Measurements from ENCODE around the gene DCHS2. TPM values are rescaled to one million over a fixed set of nuclear protein-coding genes. Genes with fewer than 3 reads are reported as not detected.

DCHS2 gene
- total RNA-seq, 2 experiments from 2014 or later = not detected

GRCh38 chr4:154457471-154457870 is 34.1 kb downstream of the DCHS2 start:
- peaks cover 13% of the 10 kb centered on the region for H3K27me3 Mint-ChIP-seq
- ChIA-PET CTCF (no interaction called here), POLR2A (no interaction called here)
- no peaks in the 10 kb centered on the region for H3K4me1 Mint-ChIP-seq (ENCODE audit: low read depth)
- intact Hi-C loops (cut with micrococcal nuclease) = no loop called here
- no peaks in the 10 kb centered on the region for H3K36me3 Mint-ChIP-seq
- no peak for DNase-seq
- H3K9me3 Mint-ChIP-seq = no peaks in the 10 kb centered on the region
- H3K27ac Mint-ChIP-seq = no peak overlapping the region
- H3K4me3 Mint-ChIP-seq = no peak overlapping the region

DNA sequence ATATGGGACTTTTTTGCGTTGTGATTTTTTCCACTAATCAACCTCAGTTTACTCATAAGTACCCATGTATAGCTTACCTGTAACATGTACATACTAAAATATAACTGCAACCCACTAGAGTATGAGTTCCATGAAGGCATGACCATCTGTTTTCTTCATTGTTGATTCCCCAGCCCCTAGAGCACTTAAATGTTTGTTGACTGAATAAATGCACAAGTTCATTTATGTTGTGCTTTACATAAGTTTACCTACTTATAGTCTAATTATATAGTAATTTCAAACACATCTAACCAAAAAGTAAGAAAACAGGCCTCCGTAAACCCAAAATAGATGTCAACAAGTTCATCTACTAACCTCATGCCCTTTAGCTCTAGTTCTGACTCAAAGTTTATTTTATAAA is 34.7 kb downstream of the DCHS2 start:
- CTCF ChIA-PET = no interaction called here
- Mint-ChIP-seq H3K9me3 (no peaks in the 10 kb centered on the region), H3K27ac (no peak overlapping the region), H3K27me3 (peaks cover 9% of the 10 kb centered on the region), H3K36me3 (no peaks in the 10 kb centered on the region), H3K4me3 (no peak overlapping the region), H3K4me1 (ENCODE audit: low read depth) (no peaks in the 10 kb centered on the region)
- POLR2A ChIA-PET = no interaction called here
- intact Hi-C loops (cut with micrococcal nuclease) = no loop called here
- DNase-seq = no peak

DNA sequence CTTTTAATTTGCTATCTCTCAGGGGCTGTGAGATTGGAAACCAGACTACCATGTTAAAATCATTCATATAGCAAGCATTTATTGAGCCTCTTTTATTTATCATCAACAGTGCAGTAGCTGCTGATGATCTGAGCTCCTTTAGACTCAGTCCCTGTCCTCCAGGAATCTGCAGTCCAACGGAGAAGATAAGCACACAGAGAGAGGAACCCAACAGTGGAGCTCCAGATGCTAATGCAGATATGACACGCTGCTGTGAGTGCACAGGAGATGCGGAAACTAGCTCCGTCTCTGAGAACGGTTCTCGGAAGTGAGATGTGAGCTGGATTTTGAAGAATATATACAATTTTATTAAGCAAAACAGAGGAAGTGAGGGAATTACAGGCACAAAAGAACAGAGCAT is 35.4 kb downstream of the DCHS2 start:
- Mint-ChIP-seq H3K27ac (no peak overlapping the region), H3K4me1 (ENCODE audit: low read depth) (no peaks in the 10 kb centered on the region), H3K4me3 (no peak overlapping the region), H3K27me3 (peaks cover 12% of the 10 kb centered on the region), H3K9me3 (no peaks in the 10 kb centered on the region), H3K36me3 (no peaks in the 10 kb centered on the region)
- no peak for DNase-seq
- CTCF ChIA-PET = no interaction called here
- intact Hi-C loops (cut with micrococcal nuclease) = no loop called here
- POLR2A ChIA-PET = no interaction called here

- no peaks in the 10 kb centered on the region for H3K36me3 Mint-ChIP-seq
- peaks cover 9% of the 10 kb centered on the region for H3K27me3 Mint-ChIP-seq
- H3K9me3 Mint-ChIP-seq = no peaks in the 10 kb centered on the region
- no peak overlapping the region for H3K4me3 Mint-ChIP-seq
- intact Hi-C loops (cut with micrococcal nuclease) = no loop called here
- ChIA-PET POLR2A (no interaction called here), CTCF (no interaction called here)
- DNase-seq = no peak
- H3K27ac Mint-ChIP-seq = no peak overlapping the region
- no peaks in the 10 kb centered on the region for H3K4me1 Mint-ChIP-seq (ENCODE audit: low read depth)
These were observed 36.5 kb downstream of the DCHS2 start for GRCh38 chr4:154455111-154455510.

GRCh38 chr4:154454710-154455109 is 36.9 kb downstream of the DCHS2 start:
- POLR2A ChIA-PET = no interaction called here
- DNase-seq = no peak
- CTCF ChIA-PET = no interaction called here
- intact Hi-C loops (cut with micrococcal nuclease) = no loop called here
- Mint-ChIP-seq H3K9me3 (no peaks in the 10 kb centered on the region), H3K27ac (no peak overlapping the region), H3K4me3 (no peak overlapping the region), H3K4me1 (ENCODE audit: low read depth) (no peaks in the 10 kb centered on the region), H3K36me3 (no peaks in the 10 kb centered on the region), H3K27me3 (peaks cover 9% of the 10 kb centered on the region)

DNA sequence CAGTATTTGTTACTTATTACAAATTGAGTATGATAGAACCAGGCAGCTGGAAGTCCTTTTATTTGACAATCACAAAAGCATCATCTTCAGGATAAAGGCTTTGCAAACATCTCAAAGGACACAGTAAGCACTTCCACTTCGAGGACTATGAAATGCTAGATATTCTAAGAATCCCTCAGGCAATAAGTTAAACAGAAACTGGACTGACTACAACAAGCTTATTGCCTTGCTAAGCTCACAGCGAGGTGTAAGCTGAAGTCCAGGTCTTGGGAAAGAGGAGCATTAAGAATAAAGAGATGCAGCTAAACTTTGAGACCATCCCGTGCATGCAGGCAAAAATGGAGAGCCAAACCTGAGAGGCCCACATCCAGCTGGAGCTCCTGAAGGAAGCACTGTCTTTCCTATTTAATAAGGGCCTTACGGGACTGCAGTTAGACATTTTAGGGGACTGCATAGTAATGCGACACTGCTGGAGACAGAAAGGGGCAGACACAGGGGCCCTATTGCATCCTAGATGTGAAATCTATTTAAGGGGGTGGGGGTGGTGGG is 38.7 kb downstream of the DCHS2 start:
- Mint-ChIP-seq H3K36me3 (no peaks in the 10 kb centered on the region), H3K9me3 (no peaks in the 10 kb centered on the region), H3K4me3 (no peak overlapping the region), H3K27me3 (peaks cover 11% of the 10 kb centered on the region), H3K27ac (no peak overlapping the region), H3K4me1 (ENCODE audit: low read depth) (no peaks in the 10 kb centered on the region)
- DNase-seq = no peak
- CTCF ChIA-PET = no interaction called here
- intact Hi-C loops (cut with micrococcal nuclease) = no loop called here
- POLR2A ChIA-PET = no interaction called here

- no peak overlapping the region for H3K4me3 Mint-ChIP-seq
- no peak for DNase-seq
- peaks cover 5% of the 10 kb centered on the region for H3K27me3 Mint-ChIP-seq
- no peaks in the 10 kb centered on the region for H3K9me3 Mint-ChIP-seq
- H3K36me3 Mint-ChIP-seq = no peaks in the 10 kb centered on the region
- intact Hi-C loops (cut with micrococcal nuclease) = no loop called here
- H3K27ac Mint-ChIP-seq = no peak overlapping the region
- no peaks in the 10 kb centered on the region for H3K4me1 Mint-ChIP-seq (ENCODE audit: low read depth)
- POLR2A ChIA-PET = no interaction called here
- CTCF ChIA-PET = no interaction called here
These were observed 40.6 kb downstream of the DCHS2 start for GRCh38 chr4:154450966-154451365.

- POLR2A ChIA-PET = no interaction called here
- CTCF ChIA-PET = no interaction called here
- Mint-ChIP-seq H3K4me3 (no peak overlapping the region), H3K9me3 (no peaks in the 10 kb centered on the region), H3K27ac (no peak overlapping the region), H3K36me3 (no peaks in the 10 kb centered on the region), H3K4me1 (ENCODE audit: low read depth) (no peaks in the 10 kb centered on the region), H3K27me3 (peaks cover 2% of the 10 kb centered on the region)
- intact Hi-C loops (cut with micrococcal nuclease) = no loop called here
- DNase-seq = no peak
These were observed 46.6 kb downstream of the DCHS2 start for GRCh38 chr4:154444958-154445357.

DNA sequence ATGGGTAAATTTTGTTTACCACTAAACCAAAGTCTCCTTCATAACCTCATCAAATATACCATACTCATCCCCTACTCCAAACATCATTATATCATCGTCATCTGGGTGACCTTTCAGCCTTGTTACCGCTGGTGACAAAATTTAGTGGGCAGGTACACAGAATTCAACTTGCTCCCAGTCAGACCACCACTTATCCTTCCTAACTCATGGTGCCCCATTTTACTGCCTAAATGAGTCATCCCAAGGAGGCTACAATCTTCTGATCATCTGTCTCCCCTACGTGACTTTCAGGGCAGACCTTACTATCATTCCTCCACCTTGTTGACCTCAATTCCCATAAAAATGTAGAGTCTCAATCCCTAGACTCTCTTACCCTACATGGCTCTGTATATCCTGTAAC is 49.6 kb downstream of the DCHS2 start:
- POLR2A ChIA-PET = no interaction called here
- Mint-ChIP-seq H3K27ac (no peak overlapping the region), H3K36me3 (no peaks in the 10 kb centered on the region), H3K27me3 (peaks cover 7% of the 10 kb centered on the region), H3K9me3 (no peaks in the 10 kb centered on the region), H3K4me3 (no peak overlapping the region), H3K4me1 (ENCODE audit: low read depth) (no peaks in the 10 kb centered on the region)
- DNase-seq = no peak
- CTCF ChIA-PET = no interaction called here
- intact Hi-C loops (cut with micrococcal nuclease) = no loop called here

DNA sequence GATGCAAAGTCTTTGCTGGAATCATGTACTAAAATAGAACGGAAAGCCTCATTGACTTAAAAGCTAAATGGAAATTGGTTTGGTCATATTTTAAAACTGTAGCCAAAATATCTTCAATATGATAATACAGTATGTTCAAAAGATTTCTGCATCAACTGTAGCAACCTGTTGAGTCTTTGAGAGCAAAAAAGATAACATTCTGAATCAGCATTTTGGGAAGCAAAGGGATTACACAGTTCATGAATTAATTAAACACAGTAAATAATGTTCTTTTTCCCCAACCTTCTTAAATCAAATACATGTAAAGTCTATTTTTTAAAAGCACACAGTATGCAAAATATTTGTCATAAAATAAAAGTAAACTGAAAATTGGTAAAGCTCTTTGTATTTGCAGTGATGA is 50.5 kb downstream of the DCHS2 start:
- no peak overlapping the region for H3K4me3 Mint-ChIP-seq
- H3K9me3 Mint-ChIP-seq = no peaks in the 10 kb centered on the region
- POLR2A ChIA-PET = no interaction called here
- DNase-seq = no peak
- no peaks in the 10 kb centered on the region for H3K4me1 Mint-ChIP-seq (ENCODE audit: low read depth)
- H3K36me3 Mint-ChIP-seq = no peaks in the 10 kb centered on the region
- CTCF ChIA-PET = no interaction called here
- H3K27me3 Mint-ChIP-seq = peaks cover 9% of the 10 kb centered on the region
- intact Hi-C loops (cut with micrococcal nuclease) = no loop called here
- H3K27ac Mint-ChIP-seq = no peak overlapping the region

DNA sequence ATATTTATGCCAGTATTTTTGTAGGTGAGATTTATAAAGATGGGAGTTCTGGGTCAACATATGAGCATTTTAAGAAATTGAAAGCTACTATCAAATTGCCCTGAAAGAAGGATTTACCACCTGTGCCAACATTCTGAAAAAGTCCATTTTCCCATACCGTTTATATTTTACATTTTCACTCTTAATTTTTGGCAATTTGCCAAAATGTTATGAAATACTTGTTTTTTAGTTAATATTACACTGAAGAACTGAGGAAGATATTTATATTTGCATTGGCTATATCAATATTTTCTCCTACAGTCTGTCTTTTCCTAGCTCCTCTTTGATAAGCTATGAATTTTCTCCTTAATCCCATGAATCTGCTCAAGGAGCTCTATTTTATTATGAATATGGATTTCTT is 52.4 kb downstream of the DCHS2 start:
- H3K4me1 Mint-ChIP-seq (ENCODE audit: low read depth) = no peaks in the 10 kb centered on the region
- H3K9me3 Mint-ChIP-seq = no peaks in the 10 kb centered on the region
- H3K27me3 Mint-ChIP-seq = peaks cover 11% of the 10 kb centered on the region
- ChIA-PET POLR2A (no interaction called here), CTCF (no interaction called here)
- no peak for DNase-seq
- H3K36me3 Mint-ChIP-seq = no peaks in the 10 kb centered on the region
- intact Hi-C loops (cut with micrococcal nuclease) = no loop called here
- H3K4me3 Mint-ChIP-seq = no peak overlapping the region
- no peak overlapping the region for H3K27ac Mint-ChIP-seq

- Mint-ChIP-seq H3K27ac (no peak overlapping the region), H3K27me3 (peaks cover 14% of the 10 kb centered on the region), H3K4me3 (no peak overlapping the region), H3K4me1 (ENCODE audit: low read depth) (no peaks in the 10 kb centered on the region), H3K9me3 (no peaks in the 10 kb centered on the region), H3K36me3 (no peaks in the 10 kb centered on the region)
- no peak for DNase-seq
- intact Hi-C loops (cut with micrococcal nuclease) = no loop called here
- CTCF ChIA-PET = no interaction called here
- POLR2A ChIA-PET = no interaction called here
These were observed 55.7 kb downstream of the DCHS2 start for GRCh38 chr4:154435895-154436294.

DNA sequence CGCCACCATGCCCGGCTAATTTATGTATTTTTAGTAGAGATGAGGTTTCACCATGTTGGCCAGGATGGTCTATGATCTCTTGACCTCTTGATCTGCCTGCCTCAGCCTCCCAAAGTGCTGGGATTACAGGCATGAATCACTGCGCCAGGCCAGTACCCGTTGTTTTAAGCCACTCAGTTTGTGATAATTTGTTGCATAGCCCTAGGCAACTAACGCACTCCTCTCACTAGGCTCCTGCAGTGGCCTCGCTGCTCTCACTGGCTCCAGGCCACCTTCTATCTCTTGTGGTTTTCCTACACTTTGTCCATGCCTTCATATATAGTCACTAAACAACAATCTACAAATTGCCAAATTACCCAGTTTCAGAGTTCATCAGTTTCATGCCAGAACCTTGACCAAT is 58.1 kb downstream of the DCHS2 start:
- H3K36me3 Mint-ChIP-seq = no peaks in the 10 kb centered on the region
- intact Hi-C loops (cut with micrococcal nuclease) = no loop called here
- ChIA-PET POLR2A (no interaction called here), CTCF (no interaction called here)
- peaks cover 14% of the 10 kb centered on the region for H3K27me3 Mint-ChIP-seq
- H3K9me3 Mint-ChIP-seq = no peaks in the 10 kb centered on the region
- H3K4me3 Mint-ChIP-seq = no peak overlapping the region
- no peaks in the 10 kb centered on the region for H3K4me1 Mint-ChIP-seq (ENCODE audit: low read depth)
- no peak for DNase-seq
- H3K27ac Mint-ChIP-seq = no peak overlapping the region

DNA sequence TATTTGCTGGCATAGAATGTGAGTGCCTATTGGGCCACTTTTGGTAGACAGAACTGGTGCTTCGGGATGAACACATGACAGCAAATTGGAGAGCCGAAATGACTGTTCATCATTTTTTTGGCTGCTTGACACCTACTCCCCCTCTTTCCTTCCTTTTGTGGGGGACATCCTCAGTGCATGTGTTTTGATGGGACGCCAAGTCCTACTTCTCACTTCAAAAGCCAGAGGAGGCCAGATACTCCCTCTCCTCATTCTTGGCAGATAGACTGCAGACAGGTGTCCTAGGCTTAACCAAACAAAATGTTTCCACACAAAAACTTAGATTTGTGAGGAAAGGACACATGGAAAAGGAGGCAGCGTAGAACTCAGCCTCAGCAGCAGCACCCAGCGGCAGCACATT is 62.4 kb downstream of the DCHS2 start:
- Mint-ChIP-seq H3K4me3 (no peak overlapping the region), H3K27me3 (peaks cover 7% of the 10 kb centered on the region), H3K27ac (no peak overlapping the region), H3K9me3 (no peaks in the 10 kb centered on the region), H3K36me3 (no peaks in the 10 kb centered on the region), H3K4me1 (ENCODE audit: low read depth) (no peaks in the 10 kb centered on the region)
- POLR2A ChIA-PET = no interaction called here
- no peak for DNase-seq
- CTCF ChIA-PET = no interaction called here
- intact Hi-C loops (cut with micrococcal nuclease) = no loop called here
